ENCODE results near the gene SORCS2. TPM values are rescaled to one million over a fixed set of nuclear protein-coding genes. Genes with fewer than 3 reads are reported as not detected.

The SORCS2 gene
- total RNA-seq, 6 donors from 2014 or later: 2.2 to 28.3 (median 7.2) TPM

- H3K9me3 ChIP-seq: no peaks in the 10 kb centered on the region
- H3K27ac ChIP-seq: no peak overlapping the region
- H3K27me3 ChIP-seq: no peaks in the 10 kb centered on the region
- ATAC-seq (ENCODE audit: low FRiP score in 2 of 2) (peak in 1 of 2 donors; percentile 12), DNase-seq (no peak)
- H3K36me3 ChIP-seq: no peaks in the 10 kb centered on the region
- peaks cover 0 to 8% (median 4%) of the 10 kb centered on the region in 4 donors for H3K4me1 ChIP-seq
- 75% methylated on average over 9 to 15 of the region's 16 CpGs for WGBS, 2 donors
- no peak overlapping the region for H3K4me3 ChIP-seq
- TF ChIP-seq CTCF (IDR thresholded peaks at IDR 0.05): no peak
- TF ChIP-seq EP300 (IDR thresholded peaks at IDR 0.05): no peak
Measured at GRCh38 chr4:7399440-7400234, 207.3 kb downstream of the SORCS2 start.

DNA sequence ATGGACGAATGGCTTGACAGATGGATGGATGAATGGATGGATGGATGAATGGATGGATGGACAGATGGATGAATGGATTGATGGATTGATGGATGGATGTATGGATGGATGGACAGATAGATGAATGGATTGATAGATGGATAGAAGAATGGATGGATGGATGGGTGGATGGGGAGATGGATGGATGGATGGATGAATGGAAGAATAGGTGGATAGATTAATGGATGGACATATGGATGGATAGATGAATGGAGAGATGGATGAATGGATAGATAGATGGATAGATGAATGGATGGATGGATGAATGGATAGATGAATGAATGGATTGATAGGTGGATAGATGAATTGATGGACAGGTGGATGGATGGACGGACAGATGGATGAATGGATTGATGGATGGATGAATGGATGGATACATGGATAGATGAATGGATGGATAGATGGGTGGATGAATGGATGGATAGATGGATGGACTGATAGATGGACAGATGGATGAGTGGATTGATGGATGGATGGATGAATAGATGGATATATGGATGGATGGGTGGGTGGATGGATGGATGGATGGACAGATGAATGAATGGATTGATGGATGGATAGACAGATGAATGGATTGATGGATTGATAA is 208.4 kb downstream of the SORCS2 start:
- no peaks in the 10 kb centered on the region for H3K9me3 ChIP-seq
- DNase-seq: no peak
- 71 to 83% methylated on average over 2 of the region's 2 CpGs for WGBS, 2 donors
- H3K27me3 ChIP-seq: no peaks in the 10 kb centered on the region
- peaks cover 0 to 8% (median 4%) of the 10 kb centered on the region in 4 donors for H3K4me1 ChIP-seq
- H3K27ac ChIP-seq: no peak overlapping the region
- no peak for TF ChIP-seq POLR2AphosphoS5 (IDR thresholded peaks at IDR 0.05)
- no peak for TF ChIP-seq POLR2A (IDR thresholded peaks at IDR 0.05)
- no peak for TF ChIP-seq EP300 (IDR thresholded peaks at IDR 0.05)
- no peak for TF ChIP-seq CTCF (IDR thresholded peaks at IDR 0.05)
- no peak overlapping the region for H3K4me3 ChIP-seq
- ATAC-seq (ENCODE audit: low FRiP score in 2 of 2): no peak
- no peaks in the 10 kb centered on the region for H3K36me3 ChIP-seq

GRCh38 chr4:7402526-7402925 is 210.2 kb downstream of the SORCS2 start:
- H3K27ac ChIP-seq: no peak overlapping the region

DNA sequence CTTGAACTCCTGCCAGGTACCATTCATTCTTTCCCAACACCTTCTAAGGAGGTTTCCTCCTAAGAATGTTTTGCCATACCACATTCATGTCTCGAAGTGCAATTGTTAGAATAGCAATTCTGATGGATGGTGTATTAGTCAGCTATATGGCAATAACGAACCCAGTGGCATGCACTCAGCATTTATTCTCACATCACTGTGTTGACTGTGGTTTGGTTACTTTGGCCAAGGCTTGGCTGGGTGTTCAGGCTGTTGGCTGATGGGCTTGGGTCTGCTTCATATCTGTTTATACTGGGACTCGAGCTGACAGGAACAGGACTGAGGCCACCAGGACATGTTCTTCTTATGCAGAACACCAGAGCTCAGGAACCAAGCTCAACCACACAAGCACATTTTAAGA is 210.7 kb downstream of the SORCS2 start:
- peaks cover 0 to 4% (median 2%) of the 10 kb centered on the region in 4 donors for H3K4me1 ChIP-seq
- DNase-seq: peak in 1 of 2 donors; percentile 16
- no peaks in the 10 kb centered on the region for H3K27me3 ChIP-seq
- TF ChIP-seq CTCF (IDR thresholded peaks at IDR 0.05) (no peak), POLR2AphosphoS5 (IDR thresholded peaks at IDR 0.05) (no peak), EP300 (IDR thresholded peaks at IDR 0.05) (no peak), POLR2A (IDR thresholded peaks at IDR 0.05) (no peak)
- no peak overlapping the region for H3K4me3 ChIP-seq
- WGBS, 2 donors: 48 to 51% methylated on average over 2 to 3 of the region's 3 CpGs
- no peak overlapping the region for H3K27ac ChIP-seq
- peaks cover 0 to 2% (median under 1%) of the 10 kb centered on the region in 4 donors for H3K9me3 ChIP-seq
- ATAC-seq (ENCODE audit: low FRiP score in 2 of 2): peak in 1 of 2 donors; percentile 45
- H3K36me3 ChIP-seq: no peaks in the 10 kb centered on the region

More at GRCh38 chr4:7402526-7402925, 210.2 kb downstream of the SORCS2 start:
- Histone ChIP-seq H3K36me3 (no peaks in the 10 kb centered on the region), H3K9me3 (no peaks in the 10 kb centered on the region), H3K4me3 (no peak overlapping the region), H3K27me3 (no peaks in the 10 kb centered on the region), H3K4me1 (peaks cover 0 to 8% (median 4%) of the 10 kb centered on the region in 4 donors)
- DNase-seq: peak in 1 of 2 donors; percentile 19
- 48 to 50% methylated on average over 4 of the region's 4 CpGs for WGBS, 2 donors
- TF ChIP-seq EP300 (IDR thresholded peaks at IDR 0.05): no peak
- no peak for TF ChIP-seq POLR2AphosphoS5 (IDR thresholded peaks at IDR 0.05)
- no peak for TF ChIP-seq POLR2A (IDR thresholded peaks at IDR 0.05)
- TF ChIP-seq CTCF (IDR thresholded peaks at IDR 0.05): no peak
- ATAC-seq (ENCODE audit: low FRiP score in 2 of 2): peak in 1 of 2 donors; percentile 44
